GM18909 (cell line): ENCODE data around the gene ARSB.
"Not testable (repeated sequence)": the region's sequence is repeated elsewhere in the genome, so short reads cannot be mapped to it uniquely, and the experiment has no call there.

Experiments used
- ATAC-seq: cut with Tn5 transposase; IDR thresholded peaks from one replicate; pipeline ENCODE4 v1.9.1; 2021; ENCODE audit warnings: mild to moderate bottlenecking; ENCODE audit not compliant: unreplicated experiment, poor library complexity

The ARSB gene

GRCh38 chr5:78791501-78792100 is 193.5 kb downstream of the ARSB start:
- ATAC-seq, result no peak

GRCh38 chr5:78787783-78788182 is 197.3 kb downstream of the ARSB start:
- no peak for ATAC-seq

GRCh38 chr5:78785454-78785853 is 199.7 kb downstream of the ARSB start:
- ATAC-seq, result no peak

- no peak for ATAC-seq
Measured at GRCh38 chr5:78783434-78784130, 201.5 kb downstream of the ARSB start.

GRCh38 chr5:78782728-78783127 is 202.4 kb downstream of the ARSB start:
- no peak for ATAC-seq

GRCh38 chr5:78781611-78782286 is 203.4 kb downstream of the ARSB start:
- no peak for ATAC-seq

GRCh38 chr5:78779771-78780616 is 205.1 kb downstream of the ARSB start:
- no peak for ATAC-seq

GRCh38 chr5:78779262-78779661 is 205.8 kb downstream of the ARSB start:
- ATAC-seq, result no peak

- no peak for ATAC-seq
Measured at GRCh38 chr5:78778538-78778937, 206.6 kb downstream of the ARSB start.

- no peak for ATAC-seq
Measured at GRCh38 chr5:78777901-78778300, 207.2 kb downstream of the ARSB start.

- ATAC-seq, result no peak
Measured at GRCh38 chr5:78776637-78777036, 208.5 kb downstream of the ARSB start.

GRCh38 chr5:78773655-78774054 is 211.5 kb downstream of the ARSB start:
- ATAC-seq, result no peak

- no peak for ATAC-seq
Measured at GRCh38 chr5:78771260-78772205, 213.6 kb downstream of the ARSB start.

GRCh38 chr5:78768781-78769380 is 216.2 kb downstream of the ARSB start:
- no peak for ATAC-seq

- ATAC-seq, result no peak
Measured at GRCh38 chr5:78766412-78766762, 218.7 kb downstream of the ARSB start.

GRCh38 chr5:78765756-78766411 is 219.2 kb downstream of the ARSB start:
- no peak for ATAC-seq

GRCh38 chr5:78765116-78765515 is 220.0 kb downstream of the ARSB start:
- no peak for ATAC-seq

GRCh38 chr5:78763659-78764189 is 221.4 kb downstream of the ARSB start:
- ATAC-seq, result no peak

GRCh38 chr5:78762743-78763142 is 222.4 kb downstream of the ARSB start:
- ATAC-seq, result not testable (repeated sequence)
